Measurements from ENCODE around the gene NISCH.

NISCH gene

GRCh38 chr3:52518723-52519444 is 63.5 kb downstream of the NISCH start:
- DNase-seq (ENCODE audit: extremely low read depth, low read depth): no peak
- TF ChIP-seq CTCF (IDR thresholded peaks at IDR 0.05; ENCODE audit: low read depth, low read length): no peak

GRCh38 chr3:52519445-52520140 is 64.2 kb downstream of the NISCH start:
- DNase-seq (ENCODE audit: extremely low read depth, low read depth): no peak
- no peak for TF ChIP-seq CTCF (IDR thresholded peaks at IDR 0.05; ENCODE audit: low read depth, low read length)

GRCh38 chr3:52520141-52520667 is 64.8 kb downstream of the NISCH start:
- no peak for TF ChIP-seq CTCF (IDR thresholded peaks at IDR 0.05; ENCODE audit: low read depth, low read length)
- no peak for DNase-seq (ENCODE audit: extremely low read depth, low read depth)

- DNase-seq (ENCODE audit: extremely low read depth, low read depth): no peak
- no peak for TF ChIP-seq CTCF (IDR thresholded peaks at IDR 0.05; ENCODE audit: low read depth, low read length)
Measured at GRCh38 chr3:52520716-52521487, 65.5 kb downstream of the NISCH start.

GRCh38 chr3:52521488-52521824 is 66.1 kb downstream of the NISCH start:
- DNase-seq (ENCODE audit: extremely low read depth, low read depth): no peak

GRCh38 chr3:52521881-52522650 is 66.7 kb downstream of the NISCH start:
- no peak for TF ChIP-seq CTCF (IDR thresholded peaks at IDR 0.05; ENCODE audit: low read depth, low read length)
- DNase-seq (ENCODE audit: extremely low read depth, low read depth): no peak

More at GRCh38 chr3:52521488-52521824, 66.1 kb downstream of the NISCH start:
- no peak for TF ChIP-seq CTCF (IDR thresholded peaks at IDR 0.05; ENCODE audit: low read depth, low read length)

All from AG09319 (cell line).